SK-N-SH (cell line): ENCODE results near the gene IL1RL2. TPM values are rescaled to one million over a fixed set of nuclear protein-coding genes. Genes with fewer than 3 reads are reported as not detected.

Source experiments
- CTCF ChIA-PET: fragments of 300-600, 350-600 bp; formaldehyde crosslinking; extraction: SDS; loops from one replicate; lab custom pipeline; 2021; lab: Yijun Ruan, JAX
- POLR2A ChIA-PET: fragments of 350-600 bp; sonication (Branson Sonifier 250); formaldehyde crosslinking; extraction: SDS; loops from one replicate; lab custom pipeline; 2020; ENCODE audit warnings: antibody characterized with exemption, inconsistent platforms; lab: Yijun Ruan, JAX
- DNase-seq: peaks from one replicate; pipeline ENCODE4 v3.0.0; 2012
- H2AFZ ChIP-seq: fragments of 200-600 bp; sonication (generic); 2 replicates; pipeline ENCODE4 v1.8.1; 2016; ENCODE audit warnings: antibody characterized with exemption, mild to moderate bottlenecking, low read depth
- H3F3A ChIP-seq: fragments of 200-600 bp; sonication (generic); replicated peaks from 2 replicates; pipeline ENCODE3; 2016; ENCODE audit warnings: antibody characterized with exemption, mild to moderate bottlenecking; ENCODE audit not compliant: insufficient read depth
- H3K27ac ChIP-seq, 2 experiments: fragments of 200-500 bp in 1 of 2; fragments of 200-600 bp in 1 of 2; sonication (Bioruptor generic) in 1 of 2; sonication (generic), shearing (Covaris generic) in 1 of 2; 2 replicates each; pipeline versions ENCODE4 v1.5.1 to v1.6.1; 2014 to 2016; ENCODE audit warnings: low read depth in 2 of 2, inconsistent platforms in 1 of 2, low read length in 1 of 2, mild to moderate bottlenecking in 1 of 2, mixed read lengths in 1 of 2
- H3K27me3 ChIP-seq: fragments of 200-600 bp; sonication (generic), shearing (Covaris generic); 2 replicates; pipeline ENCODE4 v1.6.1; 2016; ENCODE audit warnings: mixed run types; ENCODE audit not compliant: insufficient read depth
- H3K36me3 ChIP-seq, 2 experiments: fragments of 200-500 bp in 1 of 2; fragments of 200-600 bp in 1 of 2; sonication (Bioruptor generic) in 1 of 2; sonication (generic) in 1 of 2; replicated peaks in 1 of 2; 2 replicates each; pipeline versions ENCODE3 to v1.5.1; 2014 to 2016; ENCODE audit warnings: low read length in 1 of 2, mild to moderate bottlenecking in 1 of 2; ENCODE audit not compliant: insufficient read depth in 2 of 2, control insufficient read depth in 1 of 2
- H3K4me1 ChIP-seq, 2 experiments: fragments of 200-500 bp in 1 of 2; fragments of 200-600 bp in 1 of 2; sonication (Bioruptor generic) in 1 of 2; sonication (generic), shearing (Covaris generic) in 1 of 2; 2 replicates each; pipeline versions ENCODE4 v1.5.1 to v1.6.1; 2014 to 2016; ENCODE audit warnings: low read depth in 1 of 2, low read length in 1 of 2, mixed run types in 1 of 2; ENCODE audit not compliant: insufficient read depth in 2 of 2, control insufficient read depth in 1 of 2
- H3K4me2 ChIP-seq: fragments of 200-600 bp; sonication (generic), shearing (Covaris generic); 2 replicates; pipeline ENCODE4 v1.6.1; 2017; ENCODE audit warnings: mixed run types
- H3K4me3 ChIP-seq, 2 experiments: fragments of 200-500 bp in 1 of 2; fragments of 200-600 bp in 1 of 2; sonication (Bioruptor generic) in 1 of 2; sonication (generic), shearing (Covaris generic) in 1 of 2; 2 replicates each; pipeline versions ENCODE4 v1.5.1 to v1.8.1; 2014 to 2016; ENCODE audit warnings: low read depth in 2 of 2, inconsistent platforms in 1 of 2, low read length in 1 of 2, mild to moderate bottlenecking in 1 of 2, mixed read lengths in 1 of 2, moderate library complexity in 1 of 2
- H3K79me2 ChIP-seq: fragments of 200-600 bp; sonication (generic); 2 replicates; pipeline ENCODE4 v1.8.1; 2017; ENCODE audit warnings: mild to moderate bottlenecking; ENCODE audit not compliant: insufficient read depth
- H3K9ac ChIP-seq: fragments of 200-600 bp; sonication (generic); 2 replicates; pipeline ENCODE4 v1.6.1; 2017; ENCODE audit warnings: mixed run types
- H3K9me2 ChIP-seq: fragments of 200-600 bp; sonication (generic); 2 replicates; pipeline ENCODE4 v1.6.1; 2017; ENCODE audit warnings: mixed run types
- H3K9me3 ChIP-seq: fragments of 200-600 bp; sonication (generic); 2 replicates; pipeline ENCODE4 v1.6.1; 2017; ENCODE audit warnings: mixed run types, mild to moderate bottlenecking, moderate library complexity
- H4K20me1 ChIP-seq: fragments of 200-600 bp; sonication (generic); 2 replicates; pipeline ENCODE4 v1.6.1; 2017; ENCODE audit warnings: mild to moderate bottlenecking, mixed run types; ENCODE audit not compliant: insufficient read depth
- ELF1 ChIP-seq: IDR thresholded peaks from 2 replicates; pipeline ENCODE4 v1.4.0; 2012
- EZH2phosphoT487 ChIP-seq: fragments of 200-600 bp; sonication (generic); IDR thresholded peaks from 2 replicates; pipeline ENCODE4 v1.6.1; 2017; ENCODE audit warnings: low read depth, mixed run types, mild to moderate bottlenecking, antibody characterized with exemption, moderate library complexity, borderline replicate concordance
- FOXM1 ChIP-seq: IDR thresholded peaks from 2 replicates; pipeline ENCODE4 v1.4.0; 2012; ENCODE audit warnings: low read depth, mild to moderate bottlenecking
- GABPA ChIP-seq: IDR thresholded peaks from 2 replicates; pipeline ENCODE4 v1.4.0; 2012; ENCODE audit warnings: low read depth, mild to moderate bottlenecking
- GATA2 ChIP-seq: sonication (generic); formaldehyde crosslinking; IDR thresholded peaks from 2 replicates; pipeline ENCODE4 v1.5.0; 2020; ENCODE audit warnings: mild to moderate bottlenecking, missing genetic modification reagents
- IRF3 ChIP-seq: fragments of 150-350 bp; IDR thresholded peaks from 2 replicates; pipeline ENCODE4 v1.6.1; 2016; ENCODE audit warnings: mild to moderate bottlenecking, low read depth, low read length
- NFIC ChIP-seq: IDR thresholded peaks from 2 replicates; pipeline ENCODE4 v1.4.0; 2012; ENCODE audit warnings: borderline replicate concordance
- PBX3 ChIP-seq: IDR thresholded peaks from 2 replicates; pipeline ENCODE4; 2012
- RAD21 ChIP-seq: IDR thresholded peaks from 2 replicates; pipeline ENCODE4 v1.6.1; 2012; ENCODE audit warnings: mild to moderate bottlenecking, low read length
- TEAD4 ChIP-seq: IDR thresholded peaks from 2 replicates; pipeline ENCODE4 v1.4.0; 2012; ENCODE audit warnings: mild to moderate bottlenecking, borderline replicate concordance; ENCODE audit not compliant: insufficient read depth
- USF2 ChIP-seq: fragments of 150-350 bp; IDR thresholded peaks from 2 replicates; pipeline ENCODE4 v1.6.1; 2017; ENCODE audit warnings: antibody characterized with exemption, low read length, low read depth, borderline replicate concordance
- ZBTB33 ChIP-seq: IDR thresholded peaks from 2 replicates; pipeline ENCODE4 v1.4.0; 2012; ENCODE audit warnings: low read depth, borderline replicate concordance
- WGBS: methylation state at CpG from one replicate; pipeline ENCODE4 v1.1.6; 2017; ENCODE audit warnings: low lambda C conversion rate; 5-methylcytosine and 5-hydroxymethylcytosine counted together
- polyA plus RNA-seq, 3 experiments: library from polyadenylated mRNA; depleted of rRNA; stranded (reverse); fragments of >200 nt; gene quantifications; 2 replicates each; pipeline ENCODE4 v1.2.3, GENCODE V29; 2012

The IL1RL2 gene
- polyA plus RNA-seq, 1 of the 3 experiments (the other 2 are of a cell fraction), result 0.05 TPM

- TF ChIP-seq ZBTB33, result no peak
- no peak for TF ChIP-seq ELF1
- TF ChIP-seq EZH2phosphoT487, result no peak
- TF ChIP-seq NFIC, result no peak
- no peak for TF ChIP-seq RAD21
- no peak for TF ChIP-seq IRF3
- no peak for TF ChIP-seq TEAD4
Measured at GRCh38 chr2:102268510-102269199, 81.8 kb downstream of the IL1RL2 start (continued).

- ChIA-PET CTCF (no interaction called here), POLR2A (no interaction called here)
- Histone ChIP-seq H3K4me3 (no peak overlapping the region), H3K9me2 (no peaks in the 10 kb centered on the region), H4K20me1 (no peaks in the 10 kb centered on the region), H2AFZ (no peak overlapping the region), H3K9me3 (no peaks in the 10 kb centered on the region), H3K27me3 (peaks cover 36% of the 10 kb centered on the region; the same call in 1 of the 2 replicates), H3F3A (no peaks in the 10 kb centered on the region), H3K27ac (no peak overlapping the region), H3K36me3 (no peaks in the 10 kb centered on the region), H3K79me2 (no peaks in the 10 kb centered on the region), H3K4me2 (no peak overlapping the region), H3K9ac (no peak overlapping the region), H3K4me1 (no peaks in the 10 kb centered on the region)
- WGBS, result 5% methylated on average over 4 of the region's 4 CpGs
- TF ChIP-seq FOXM1 (no peak), GABPA (no peak), USF2 (no peak), RAD21 (no peak)
- no peak for DNase-seq
Measured at GRCh38 chr2:102269200-102269524, 82.3 kb downstream of the IL1RL2 start.

GRCh38 chr2:102271844-102272243, 85.0 kb downstream of the IL1RL2 start:
- Histone ChIP-seq H4K20me1 (no peaks in the 10 kb centered on the region), H2AFZ (no peak overlapping the region), H3K4me3 (no peak overlapping the region), H3K9ac (no peak overlapping the region), H3K27ac (no peak overlapping the region), H3K36me3 (no peaks in the 10 kb centered on the region), H3K27me3 (peaks cover 31% of the 10 kb centered on the region; the same call in 1 of the 2 replicates), H3K79me2 (no peaks in the 10 kb centered on the region), H3K4me1 (no peaks in the 10 kb centered on the region), H3K9me2 (no peaks in the 10 kb centered on the region), H3K4me2 (no peak overlapping the region), H3K9me3 (no peaks in the 10 kb centered on the region), H3F3A (no peaks in the 10 kb centered on the region)
- 9% methylated on average over 5 of the region's 5 CpGs for WGBS
- ChIA-PET CTCF (no interaction called here), POLR2A (no interaction called here)
- no peak for DNase-seq
- TF ChIP-seq FOXM1 (no peak), GATA2 (CRISPR knock-in tag) (no peak), PBX3 (no peak)
